IMR-90 (cell line): ENCODE results near the gene TNFRSF4. TPM values are rescaled to one million over a fixed set of nuclear protein-coding genes. Genes with fewer than 3 reads are reported as not detected.

Experiments used
- ATAC-seq: fragments of 200-7000 bp; cut with Tn5 transposase; 2 replicates; pipeline ENCODE4 v1.9.1; 2020; ENCODE audit warnings: low read depth, mild to moderate bottlenecking, moderate library complexity
- Bru-seq: library from RNA; stranded (reverse); fragments of 400-500 nt; gene quantifications from one replicate; lab custom pipeline; 2021; lab: Mats Ljungman, UMichigan
- BruChase-seq, 2 experiments: library from RNA; stranded (reverse); fragments of 400-500 nt; gene quantifications; one replicate each; lab custom pipeline; 2021; lab: Mats Ljungman, UMichigan
- BruUV-seq: library from RNA; stranded (reverse); fragments of 400-500 nt; replicated peaks from 2 replicates; lab custom pipeline; 2021; lab: Mats Ljungman, UMichigan
- CTCF ChIA-PET: fragments of 300-600 bp; formaldehyde crosslinking; extraction: SDS; loops from one replicate; lab custom pipeline; 2021; ENCODE audit warnings: antibody characterized with exemption; lab: Yijun Ruan, JAX
- POLR2A ChIA-PET: fragments of 300-600 bp; sonication (Branson Sonifier 250); formaldehyde crosslinking; loops from one replicate; lab custom pipeline; 2022; ENCODE audit warnings: antibody characterized with exemption; ENCODE audit not compliant: unreplicated experiment; lab: Charles Lee
- DNase-seq: peaks from one replicate; pipeline ENCODE4 v3.0.0; 2013
- H2AFZ ChIP-seq: replicated peaks from 2 replicates; pipeline ENCODE3; 2013; ENCODE audit warnings: low read length, mild to moderate bottlenecking; ENCODE audit not compliant: poor library complexity
- H2AK5ac ChIP-seq: 2 replicates; pipeline ENCODE4 v1.6.1; 2013; ENCODE audit warnings: low read depth, low read length, inconsistent platforms
- H2AK9ac ChIP-seq: replicated peaks from 2 replicates; pipeline ENCODE3; 2013; ENCODE audit warnings: mild to moderate bottlenecking, low read depth, low read length, moderate library complexity; ENCODE audit not compliant: poor library complexity
- H2BK120ac ChIP-seq: 2 replicates; pipeline ENCODE4 v1.6.1; 2013; ENCODE audit warnings: low read depth, low read length, inconsistent platforms
- H2BK15ac ChIP-seq: 3 replicates; pipeline ENCODE4 v1.6.1; 2013; ENCODE audit warnings: low read depth, low read length, inconsistent platforms
- H2BK20ac ChIP-seq: 2 replicates; pipeline ENCODE4 v1.6.1; 2013; ENCODE audit warnings: low read depth, mild to moderate bottlenecking, inconsistent platforms, low read length, moderate library complexity
- H2BK5ac ChIP-seq: 2 replicates; pipeline ENCODE4 v1.6.1; 2013; ENCODE audit warnings: mild to moderate bottlenecking, low read depth, low read length, inconsistent platforms; ENCODE audit not compliant: poor library complexity, severe bottlenecking
- H3K14ac ChIP-seq: replicated peaks from 2 replicates; pipeline ENCODE4 v1.6.1; 2013; ENCODE audit warnings: low read depth, low read length, inconsistent platforms
- H3K18ac ChIP-seq: 2 replicates; pipeline ENCODE4 v1.6.1; 2013; ENCODE audit warnings: low read depth, low read length, control low read depth
- H3K23ac ChIP-seq: 2 replicates; pipeline ENCODE4 v1.6.1; 2013; ENCODE audit warnings: low read depth, low read length, inconsistent platforms
- H3K27ac ChIP-seq: 2 replicates; pipeline ENCODE4 v1.5.1; 2013; ENCODE audit warnings: mild to moderate bottlenecking, control low read depth, low read length; ENCODE audit not compliant: insufficient read depth
- H3K27me3 ChIP-seq: 2 replicates; pipeline ENCODE4 v1.6.1; 2013; ENCODE audit warnings: low read length; ENCODE audit not compliant: control insufficient read depth, insufficient read depth
- H3K36me3 ChIP-seq: 2 replicates; pipeline ENCODE4 v1.6.1; 2013; ENCODE audit warnings: low read length, mixed read lengths; ENCODE audit not compliant: control insufficient read depth, insufficient read depth
- H3K4ac ChIP-seq: 2 replicates; pipeline ENCODE4 v1.6.1; 2013; ENCODE audit warnings: low read depth, low read length, inconsistent platforms
- H3K4me1 ChIP-seq: 2 replicates; pipeline ENCODE4 v1.6.1; 2013; ENCODE audit warnings: low read length, mixed read lengths; ENCODE audit not compliant: control insufficient read depth, insufficient read depth
- H3K4me2 ChIP-seq: 2 replicates; pipeline ENCODE4 v1.6.1; 2013; ENCODE audit warnings: low read depth, mild to moderate bottlenecking, control low read depth, low read length, moderate library complexity
- H3K4me3 ChIP-seq: 2 replicates; pipeline ENCODE4 v1.5.1; 2013; ENCODE audit warnings: low read depth, mild to moderate bottlenecking, control low read depth, low read length, moderate library complexity; ENCODE audit not compliant: insufficient read depth
- H3K56ac ChIP-seq: 2 replicates; pipeline ENCODE4 v1.6.1; 2013; ENCODE audit warnings: low read length, inconsistent platforms; ENCODE audit not compliant: insufficient read depth; ENCODE audit errors: extremely low read depth
- H3K79me1 ChIP-seq, 2 experiments: 2 replicates each; pipeline ENCODE4 v1.6.1; 2013; ENCODE audit warnings: low read length in 2 of 2, inconsistent platforms in 1 of 2, low read depth in 1 of 2
- H3K9ac ChIP-seq: 2 replicates; pipeline ENCODE4 v1.6.1; 2013; ENCODE audit warnings: low read depth, low read length, control low read depth
- H3K9me1 ChIP-seq: 2 replicates; pipeline ENCODE4 v1.6.1; 2013; ENCODE audit warnings: low read length, inconsistent platforms; ENCODE audit not compliant: insufficient read depth
- H3K9me3 ChIP-seq: 2 replicates; pipeline ENCODE4 v1.6.1; 2013; ENCODE audit warnings: low read length; ENCODE audit not compliant: control insufficient read depth, insufficient read depth
- H4K20me1 ChIP-seq: 2 replicates; pipeline ENCODE4 v1.6.1; 2013; ENCODE audit warnings: low read length, inconsistent platforms; ENCODE audit not compliant: insufficient read depth
- H4K5ac ChIP-seq: 2 replicates; pipeline ENCODE4 v1.6.1; 2013; ENCODE audit warnings: mild to moderate bottlenecking, low read depth, low read length, control low read depth
- H4K8ac ChIP-seq, 2 experiments: 2 replicates each; pipeline ENCODE4 v1.6.1; 2013; ENCODE audit warnings: low read depth in 2 of 2, low read length in 2 of 2, control low read depth in 1 of 2, inconsistent platforms in 1 of 2
- H4K91ac ChIP-seq: 2 replicates; pipeline ENCODE4 v1.6.1; 2013; ENCODE audit warnings: low read depth, low read length, inconsistent platforms; ENCODE audit not compliant: insufficient read depth
- BHLHE40 ChIP-seq: fragments of 150-350 bp; IDR thresholded peaks from 2 replicates; pipeline ENCODE4 v1.6.1; 2016; ENCODE audit warnings: mild to moderate bottlenecking, low read depth, low read length
- CEBPB ChIP-seq: IDR thresholded peaks from 2 replicates; pipeline ENCODE4 v1.6.1; 2012; ENCODE audit warnings: low read depth, low read length, improper control_type of control experiment
- CHD1 ChIP-seq: IDR thresholded peaks from 2 replicates; pipeline ENCODE4 v1.6.1; 2012; ENCODE audit warnings: low read depth, low read length, improper control_type of control experiment
- FOS ChIP-seq: fragments of 150-350 bp; IDR thresholded peaks from 2 replicates; pipeline ENCODE4 v1.6.1; 2016; ENCODE audit warnings: low read depth, low read length
- MAFK ChIP-seq: IDR thresholded peaks from 2 replicates; pipeline ENCODE4 v1.6.1; 2012; ENCODE audit warnings: low read depth, low read length, improper control_type of control experiment
- NFE2L2 ChIP-seq: fragments of 150-350 bp; IDR thresholded peaks from 2 replicates; pipeline ENCODE4 v1.6.1; 2016; ENCODE audit warnings: low read depth, mild to moderate bottlenecking, low read length
- POLR2A ChIP-seq: IDR thresholded peaks from 2 replicates; pipeline ENCODE4 v1.6.1; 2012; ENCODE audit warnings: mild to moderate bottlenecking, low read depth, low read length
- RAD21 ChIP-seq: IDR thresholded peaks from 2 replicates; pipeline ENCODE4 v1.6.1; 2012; ENCODE audit warnings: low read length, improper control_type of control experiment
- WGBS, 2 experiments: methylation state at CpG; one replicate each; pipeline versions ENCODE4 v1.1.5 to v1.1.7; 2013; ENCODE audit warnings: missing lambda C conversion rate in 2 of 2; ENCODE audit not compliant: insufficient read length in 1 of 2; ENCODE audit errors: extremely low coverage in 2 of 2; 5-methylcytosine and 5-hydroxymethylcytosine counted together
- dilution Hi-C: fragments of 300-500 bp; cut with HindIII; formaldehyde crosslinking; loops from one replicate; pipeline ENCODE4 v1.14.3; 2018; ENCODE audit warnings: low sequenced_read_pairs; ENCODE audit not compliant: unreplicated experiment
- in situ Hi-C: fragments of 300-500 bp; cut with MboI; formaldehyde crosslinking; loops from 3 replicates; pipeline ENCODE4 v1.14.3; 2019; ENCODE audit warnings: low sequenced_read_pairs, inconsistent platforms, mixed read lengths
- intact Hi-C: fragments of 100-400 bp; cut with micrococcal nuclease; formaldehyde crosslinking; loops from 2 replicates; pipeline ENCODE4 v1.10.0; 2022
- long read RNA-seq: library from polyadenylated mRNA; unstranded; transcript quantifications from one replicate; pipeline ENCODE4 v2.0.0, GENCODE V29; 2021; ENCODE audit not compliant: unreplicated experiment
- polyA plus RNA-seq, 3 experiments: library from polyadenylated mRNA; depleted of rRNA; stranded (reverse); fragments of >200 nt; gene quantifications; 2 replicates each; pipeline ENCODE4 v1.2.3, GENCODE V29; 2012; ENCODE audit warnings: low replicate concordance in 1 of 3
- total RNA-seq: library from RNA; depleted of rRNA; stranded (reverse); fragments of >200 nt; gene quantifications from 2 replicates; pipeline ENCODE4 v1.2.3, GENCODE V29; 2012; rRNA removed
- TF ChIP-seq, protein P1 (sequence below): conservative IDR thresholded peaks from 2 replicates; pipeline ENCODE4 v1.5.1; 2012; ENCODE audit warnings: mild to moderate bottlenecking, low read depth, low read length, improper control_type of control experiment

Gene TNFRSF4
- total RNA-seq = not detected in 2 replicates
- polyA plus RNA-seq (2012; rRNA removed) = 0.15 and 0.44 TPM in 2 replicates
- 0.23 and 0.40 TPM in 2 replicates for polyA plus RNA-seq (2012; cell fraction: cytosol; rRNA removed)
- polyA plus RNA-seq (2012; cell fraction: nucleus; rRNA removed; ENCODE audit: low replicate concordance) = 0.63 and 1.3 TPM in 2 replicates
- percentile 26 among the genes with signal in this experiment for Bru-seq, nascent RNA
- BruChase-seq, experiment 1, labeled RNA remaining after a 6-hour chase = percentile 10 among the genes with signal in this experiment
- BruChase-seq, experiment 2, labeled RNA remaining after a 2-hour chase = percentile 22 among the genes with signal in this experiment
- long read RNA-seq = 0 reads

DNA sequence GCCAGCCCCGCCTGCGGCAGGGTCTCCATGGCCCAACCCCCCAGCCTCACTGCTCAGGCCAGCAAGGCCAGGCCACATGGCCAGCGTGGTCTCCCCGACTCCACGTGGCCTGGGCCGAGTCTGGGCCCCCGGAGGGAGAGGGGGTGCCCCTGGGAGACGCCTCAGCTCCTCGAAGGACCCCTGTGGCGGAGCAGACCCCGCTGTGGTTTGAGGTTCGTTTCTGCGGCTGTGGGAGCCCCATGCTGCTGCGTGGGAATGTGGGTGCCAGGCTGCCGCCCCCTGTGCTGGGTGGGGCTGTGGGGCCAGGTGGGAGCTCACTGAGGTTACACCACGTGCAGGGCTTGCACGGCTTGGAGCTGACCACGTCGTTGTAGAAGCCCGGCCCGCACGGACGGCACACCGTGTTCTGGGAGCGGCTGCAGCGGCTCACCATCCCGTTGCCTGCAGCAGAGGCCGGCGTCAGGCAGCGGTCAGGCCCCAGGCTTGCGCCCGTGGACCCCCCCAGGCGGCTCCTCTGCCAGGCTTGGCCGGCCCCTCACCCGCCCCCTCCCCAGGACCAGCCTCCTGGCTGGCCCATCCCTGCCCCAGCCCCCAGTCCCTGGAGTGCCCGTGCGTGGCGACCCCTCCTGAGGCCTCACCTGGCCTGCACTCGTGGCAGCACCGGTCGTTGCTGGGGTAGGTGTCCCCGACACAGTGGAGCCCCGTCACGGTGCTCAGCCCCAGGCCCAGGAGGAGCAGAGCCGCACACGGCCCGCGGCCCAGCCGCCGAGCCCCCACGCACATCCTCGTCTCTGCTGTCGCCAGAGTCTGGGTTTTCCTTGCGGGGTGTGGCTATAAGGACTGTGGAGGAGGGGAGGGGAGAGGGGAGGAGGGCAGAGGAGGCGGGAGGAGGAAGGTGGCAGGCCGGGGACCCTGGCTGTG lies at the start of gene TNFRSF4:
TSS of gene TNFRSF4 (minus strand) at position 809 of the 921 bp plus-strand sequence. CDS start at position 783, 26 bp downstream.
- no peaks in the 10 kb centered on the region for H3K27me3 ChIP-seq
- no peak within 1 kb of the TSS for H2AK5ac ChIP-seq
- H4K20me1 ChIP-seq = peaks cover 8% of the 10 kb centered on the region
- no peak within 1 kb of the TSS for H3K14ac ChIP-seq
- H3K36me3 ChIP-seq = peaks cover 25% of the 10 kb centered on the region
- no peaks in the 10 kb centered on the region for H3K9me3 ChIP-seq
- no peak within 1 kb of the TSS for H2BK120ac ChIP-seq
- H3K4me1 ChIP-seq = peaks cover 4% of the 10 kb centered on the region
- H3K9me1 ChIP-seq = no peaks in the 10 kb centered on the region
- no peak within 1 kb of the TSS for H3K23ac ChIP-seq
- no peak within 1 kb of the TSS for H2BK15ac ChIP-seq
- dilution Hi-C loops = no loop called here
- H3K79me1 ChIP-seq = peaks cover 0 to 6% of the 10 kb centered on the region in 2 experiments; a peak in 1 of 4 replicates
- no peak within 1 kb of the TSS for H3K4me3 ChIP-seq
- in situ Hi-C loops = no loop called here
- no peak within 1 kb of the TSS for H4K5ac ChIP-seq
- no TSS peak for BruUV-seq
- H3K4ac ChIP-seq = no peak within 1 kb of the TSS
- no peak within 1 kb of the TSS for H2AFZ ChIP-seq
- no peak within 1 kb of the TSS for H3K18ac ChIP-seq
- TF ChIP-seq, protein P1, sequence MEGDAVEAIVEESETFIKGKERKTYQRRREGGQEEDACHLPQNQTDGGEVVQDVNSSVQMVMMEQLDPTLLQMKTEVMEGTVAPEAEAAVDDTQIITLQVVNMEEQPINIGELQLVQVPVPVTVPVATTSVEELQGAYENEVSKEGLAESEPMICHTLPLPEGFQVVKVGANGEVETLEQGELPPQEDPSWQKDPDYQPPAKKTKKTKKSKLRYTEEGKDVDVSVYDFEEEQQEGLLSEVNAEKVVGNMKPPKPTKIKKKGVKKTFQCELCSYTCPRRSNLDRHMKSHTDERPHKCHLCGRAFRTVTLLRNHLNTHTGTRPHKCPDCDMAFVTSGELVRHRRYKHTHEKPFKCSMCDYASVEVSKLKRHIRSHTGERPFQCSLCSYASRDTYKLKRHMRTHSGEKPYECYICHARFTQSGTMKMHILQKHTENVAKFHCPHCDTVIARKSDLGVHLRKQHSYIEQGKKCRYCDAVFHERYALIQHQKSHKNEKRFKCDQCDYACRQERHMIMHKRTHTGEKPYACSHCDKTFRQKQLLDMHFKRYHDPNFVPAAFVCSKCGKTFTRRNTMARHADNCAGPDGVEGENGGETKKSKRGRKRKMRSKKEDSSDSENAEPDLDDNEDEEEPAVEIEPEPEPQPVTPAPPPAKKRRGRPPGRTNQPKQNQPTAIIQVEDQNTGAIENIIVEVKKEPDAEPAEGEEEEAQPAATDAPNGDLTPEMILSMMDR = no peak
- TF ChIP-seq FOS (no peak), CHD1 (no peak), MAFK (no peak), RAD21 (no peak), CEBPB (no peak), NFE2L2 (no peak), BHLHE40 (no peak), POLR2A (no peak)
- H3K27ac ChIP-seq = no peak within 1 kb of the TSS
- H3K56ac ChIP-seq = no peak within 1 kb of the TSS
- H4K8ac ChIP-seq = no peak within 1 kb of the TSS
- no peak within 1 kb of the TSS for H3K9ac ChIP-seq
- 84% methylated on average over 25 of the region's 56 CpGs; no CpG with 5 or more reads in 1 of the 2 experiments for WGBS, 2 experiments
- no peak within 1 kb of the TSS for H4K91ac ChIP-seq
- H2BK20ac ChIP-seq = no peak within 1 kb of the TSS
- DNase-seq (no peak), ATAC-seq (no peak)
- CTCF ChIA-PET = no interaction called here
- H2BK5ac ChIP-seq = no peak within 1 kb of the TSS
- POLR2A ChIA-PET = no interaction called here
- no peak within 1 kb of the TSS for H3K4me2 ChIP-seq
- intact Hi-C loops = no loop called here
- no peak within 1 kb of the TSS for H2AK9ac ChIP-seq
